C4-2B (cell line): Measurements from ENCODE around the gene AMER3.
A peak's percentile ranks its signal among the peaks of the same experiment; 100 is the strongest.

ENCODE experiments used
- H3K27ac ChIP-seq: fragments of 450-650 bp; 2 replicates; pipeline ENCODE4 v1.5.1; 2017
- ZFX ChIP-seq: fragments of 450-650 bp; IDR thresholded peaks from 2 replicates; pipeline ENCODE4 v1.6.1; 2017
- TF ChIP-seq, protein P1 (sequence below): fragments of 450-650 bp; conservative IDR thresholded peaks from 2 replicates; pipeline ENCODE4 v1.5.1; 2017; ENCODE audit warnings: mild to moderate bottlenecking

Gene AMER3

DNA sequence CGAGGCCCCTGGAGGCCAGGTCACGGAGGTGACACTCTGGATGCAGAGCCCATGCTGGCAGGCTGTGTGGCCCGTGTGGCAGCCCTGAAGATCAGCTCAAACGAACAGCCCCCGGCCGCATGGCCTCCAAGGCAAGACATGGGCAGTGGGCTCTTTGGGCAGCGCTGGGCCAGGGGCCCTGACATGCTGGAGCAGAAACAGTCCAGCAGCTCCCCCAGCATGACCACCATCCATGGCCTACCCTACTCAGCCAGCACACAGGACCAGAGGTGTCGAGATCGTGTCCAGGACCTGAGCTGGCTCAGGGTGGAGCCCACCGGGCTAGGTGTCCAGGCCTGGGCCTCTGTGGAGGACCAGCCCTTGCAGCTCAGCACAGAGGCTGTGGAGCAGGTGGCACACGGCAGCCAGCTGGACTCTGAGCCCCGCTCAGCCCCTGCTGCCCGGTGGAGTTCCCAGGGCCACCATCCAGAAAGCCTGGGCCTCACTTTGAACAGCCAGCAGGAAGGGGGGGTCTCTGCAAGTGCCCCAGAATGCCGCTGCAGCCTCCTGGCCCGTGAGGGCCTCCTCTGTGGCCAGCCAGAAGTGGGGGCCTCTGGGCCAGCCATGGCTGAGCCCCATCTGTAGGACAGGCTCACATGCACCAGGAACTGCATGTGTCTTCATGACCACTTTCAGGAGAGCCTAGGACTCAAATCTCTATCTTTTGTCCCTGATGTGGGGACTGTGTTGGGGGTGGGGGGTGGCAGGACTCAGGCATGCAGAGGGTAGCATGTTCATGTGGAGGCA lies 8.9 kb downstream of the AMER3 start:
- TF ChIP-seq, protein P1, sequence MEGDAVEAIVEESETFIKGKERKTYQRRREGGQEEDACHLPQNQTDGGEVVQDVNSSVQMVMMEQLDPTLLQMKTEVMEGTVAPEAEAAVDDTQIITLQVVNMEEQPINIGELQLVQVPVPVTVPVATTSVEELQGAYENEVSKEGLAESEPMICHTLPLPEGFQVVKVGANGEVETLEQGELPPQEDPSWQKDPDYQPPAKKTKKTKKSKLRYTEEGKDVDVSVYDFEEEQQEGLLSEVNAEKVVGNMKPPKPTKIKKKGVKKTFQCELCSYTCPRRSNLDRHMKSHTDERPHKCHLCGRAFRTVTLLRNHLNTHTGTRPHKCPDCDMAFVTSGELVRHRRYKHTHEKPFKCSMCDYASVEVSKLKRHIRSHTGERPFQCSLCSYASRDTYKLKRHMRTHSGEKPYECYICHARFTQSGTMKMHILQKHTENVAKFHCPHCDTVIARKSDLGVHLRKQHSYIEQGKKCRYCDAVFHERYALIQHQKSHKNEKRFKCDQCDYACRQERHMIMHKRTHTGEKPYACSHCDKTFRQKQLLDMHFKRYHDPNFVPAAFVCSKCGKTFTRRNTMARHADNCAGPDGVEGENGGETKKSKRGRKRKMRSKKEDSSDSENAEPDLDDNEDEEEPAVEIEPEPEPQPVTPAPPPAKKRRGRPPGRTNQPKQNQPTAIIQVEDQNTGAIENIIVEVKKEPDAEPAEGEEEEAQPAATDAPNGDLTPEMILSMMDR, result no peak
- no peak for TF ChIP-seq ZFX
- H3K27ac ChIP-seq, result no peak overlapping the region

DNA sequence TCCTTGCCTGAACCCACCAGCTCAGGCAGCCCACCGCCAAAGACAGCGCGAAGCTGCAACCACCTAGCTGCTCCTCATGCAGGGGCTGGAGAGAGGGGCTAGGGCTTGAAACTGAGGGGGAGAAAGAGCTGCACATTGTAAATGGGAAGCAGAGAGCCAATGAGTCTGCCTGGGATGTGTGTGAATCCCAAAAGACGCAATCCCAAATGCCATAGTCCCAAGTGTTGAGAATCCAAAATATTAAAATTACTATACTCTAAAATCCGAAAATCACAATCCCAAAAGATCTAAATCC lies 9.4 kb downstream of the AMER3 start:
- no peak overlapping the region for H3K27ac ChIP-seq
- TF ChIP-seq, protein P1, result no peak
- TF ChIP-seq ZFX, result no peak

DNA sequence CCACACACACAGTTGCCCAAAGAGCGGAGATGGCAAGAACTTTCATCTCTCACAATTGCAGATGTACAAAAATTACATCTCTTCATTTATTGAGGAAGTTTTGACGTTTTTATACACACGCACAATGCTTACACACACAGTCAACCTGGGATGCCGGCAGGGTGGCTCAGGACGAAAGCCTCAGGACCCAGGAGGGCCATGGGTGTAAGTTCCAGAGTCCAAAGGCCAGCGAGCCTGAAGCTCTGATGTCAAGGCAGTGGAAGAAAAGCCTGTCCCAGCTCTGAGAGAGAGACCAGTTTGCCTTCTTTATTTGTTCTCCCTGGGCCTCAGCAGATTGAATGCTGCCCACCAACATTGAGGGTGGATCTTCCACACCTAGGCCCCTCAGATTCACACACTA lies 10.1 kb downstream of the AMER3 start:
- no peak for TF ChIP-seq ZFX
- TF ChIP-seq, protein P1, result no peak

DNA sequence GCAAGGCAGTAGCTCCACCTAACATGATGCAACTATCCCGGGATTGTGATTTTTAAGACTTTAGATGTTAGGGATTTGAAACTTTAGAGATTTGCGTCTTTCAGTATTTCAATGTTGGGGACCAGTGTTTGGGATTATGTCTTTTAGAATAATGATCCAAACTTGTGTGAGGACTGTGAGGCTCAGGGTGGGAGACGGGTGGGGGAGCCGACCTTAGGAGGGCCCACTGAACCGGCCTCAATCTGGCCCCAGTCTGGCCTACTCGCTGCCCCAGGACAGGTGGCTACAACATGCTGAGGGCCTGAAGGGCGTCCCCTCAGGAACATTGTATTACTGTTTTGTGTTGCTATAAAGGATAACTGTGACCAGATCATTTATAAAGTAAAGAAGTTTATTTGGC lies 10.7 kb downstream of the AMER3 start:
- TF ChIP-seq, protein P1, result no peak
- TF ChIP-seq ZFX, result no peak
- H3K27ac ChIP-seq, result no peak overlapping the region

More for the DNA sequence above, 10.1 kb downstream of the AMER3 start:
- no peak overlapping the region for H3K27ac ChIP-seq

DNA sequence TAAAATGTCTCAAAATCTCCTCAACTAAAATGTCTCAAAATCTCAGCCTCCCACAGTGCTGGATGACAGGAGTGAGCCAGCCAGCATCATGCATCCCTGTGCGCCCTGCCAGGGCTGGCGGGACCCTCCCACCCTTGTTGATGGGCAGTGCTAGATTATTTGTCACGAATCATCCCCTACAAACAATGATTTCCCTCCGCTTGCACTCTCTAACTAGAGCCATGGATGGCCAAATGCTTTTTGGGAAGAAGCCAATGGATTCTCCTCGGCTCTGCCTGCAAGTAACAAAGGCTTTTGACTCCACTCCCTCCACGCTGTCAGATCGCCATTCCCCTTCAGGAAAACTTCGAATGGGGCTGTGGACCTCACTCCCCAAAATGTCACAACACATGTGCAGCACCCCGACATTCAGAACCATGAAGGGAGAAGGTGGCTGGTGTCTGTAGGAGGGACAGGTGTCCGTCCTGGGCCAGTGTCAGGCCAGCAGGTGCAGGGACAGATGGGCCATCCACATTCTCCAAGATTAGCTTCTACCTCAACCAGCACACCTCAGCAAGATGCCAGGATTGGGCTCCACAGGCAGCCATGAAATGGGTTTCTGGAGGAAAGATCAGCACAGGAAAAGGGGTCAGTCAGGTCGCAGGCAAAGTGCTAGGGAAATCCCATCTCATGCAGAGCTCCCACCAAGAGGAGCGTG lies 11.5 kb downstream of the AMER3 start:
- no peak overlapping the region for H3K27ac ChIP-seq
- no peak for TF ChIP-seq ZFX
- TF ChIP-seq, protein P1, result no peak

DNA sequence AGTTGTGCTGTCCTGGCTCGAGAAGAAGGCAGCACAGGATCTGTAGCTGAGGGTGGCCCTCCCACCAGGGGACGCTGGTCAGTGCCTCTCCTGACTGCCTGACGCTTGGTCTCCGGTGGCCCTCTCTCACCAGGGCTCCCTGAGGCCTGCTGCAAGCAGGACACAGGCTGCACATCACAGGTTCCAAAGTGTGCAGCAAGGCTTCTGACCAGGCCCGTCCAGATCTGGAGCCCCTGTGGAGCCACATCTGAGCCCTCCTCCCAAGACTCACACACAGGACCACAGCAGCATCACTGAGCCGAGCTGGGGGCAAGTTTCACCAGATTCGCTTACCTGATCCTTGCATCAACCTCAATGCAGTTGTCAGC lies 12.1 kb downstream of the AMER3 start:
- TF ChIP-seq, protein P1, result no peak
- no peak for TF ChIP-seq ZFX

DNA sequence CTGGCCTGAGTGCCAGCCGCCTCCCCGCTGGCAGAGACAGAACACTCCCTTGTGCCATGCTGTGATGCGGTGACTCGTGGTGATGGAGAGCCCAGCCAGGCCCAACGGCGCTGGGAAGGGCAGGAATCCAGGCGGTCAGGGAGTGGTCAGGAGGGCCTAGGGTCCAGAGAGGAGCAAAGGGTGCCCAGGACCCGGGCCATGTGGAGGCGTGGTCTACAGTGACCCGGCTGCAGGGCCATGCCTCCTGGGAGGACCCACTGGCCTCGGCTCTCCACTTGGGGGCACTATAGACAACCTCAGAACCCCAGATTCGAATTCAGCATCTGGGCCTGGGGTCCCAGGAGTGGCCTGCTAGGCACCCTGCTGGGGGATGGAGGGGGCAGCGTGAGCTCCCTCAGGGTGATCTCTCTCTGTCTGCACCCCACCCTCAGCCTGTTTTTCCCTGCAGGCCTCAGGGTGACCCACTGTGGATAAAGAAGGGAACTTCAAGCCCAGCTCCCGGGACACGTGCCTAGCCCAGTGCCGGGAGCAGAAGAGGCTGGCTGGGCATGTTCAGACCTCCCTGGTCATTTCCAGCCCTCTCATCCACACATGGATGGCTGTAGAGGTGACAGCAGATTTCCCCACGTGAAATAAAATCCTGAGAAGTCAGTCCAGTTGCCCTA lies 13.0 kb downstream of the AMER3 start:
- TF ChIP-seq, protein P1, result peak; percentile 34; the same call in 1 of the 2 replicates
- no peak for TF ChIP-seq ZFX

More for the DNA sequence above, 12.1 kb downstream of the AMER3 start:
- H3K27ac ChIP-seq, result no peak overlapping the region

More for the DNA sequence above, 13.0 kb downstream of the AMER3 start:
- no peak overlapping the region for H3K27ac ChIP-seq
